Psoas muscle (tissue), 8 donors: ENCODE results near the gene ORAI2. TPM values are rescaled to one million over a fixed set of nuclear protein-coding genes. Genes with fewer than 3 reads are reported as not detected.

Experiments used
- ATAC-seq, 4 donors: fragments of 200-7000 bp; cut with Tn5 transposase; one replicate each; pipeline ENCODE4 v1.9.1; 2020; ENCODE audit warnings: moderate library complexity in 3 of 4, mild to moderate bottlenecking in 2 of 4
- DNase-seq, 2 donors: peaks; one replicate each; pipeline ENCODE4 v3.0.0-alpha.2; 2020
- H3K27ac ChIP-seq: fragments of 200-600 bp; one replicate; pipeline ENCODE4 v1.8.0; 2022
- H3K27me3 ChIP-seq, 3 donors: fragments of 200-600 bp in 1 of 3; one replicate each; pipeline versions ENCODE4 v1.6.1 to v1.8.0; 2013 to 2022; ENCODE audit warnings: low read length in 2 of 3, mild to moderate bottlenecking in 2 of 3, moderate library complexity in 1 of 3; ENCODE audit not compliant: insufficient read depth in 3 of 3
- H3K36me3 ChIP-seq, 2 donors: fragments of 200-600 bp in 1 of 2; one replicate each; pipeline versions ENCODE4 v1.6.1 to v1.8.0; 2013 to 2022; ENCODE audit warnings: low read depth in 1 of 2, mild to moderate bottlenecking in 1 of 2, moderate library complexity in 1 of 2; ENCODE audit not compliant: insufficient read depth in 1 of 2
- H3K4me1 ChIP-seq: fragments of 200-600 bp; one replicate; pipeline ENCODE4 v1.8.0; 2022
- H3K4me3 ChIP-seq: fragments of 200-600 bp; one replicate; pipeline ENCODE4 v1.8.0; 2022; ENCODE audit warnings: mild to moderate bottlenecking
- H3K9me3 ChIP-seq: fragments of 200-600 bp; one replicate; pipeline ENCODE4 v1.8.0; 2022
- CTCF ChIP-seq: fragments of 200-600 bp; IDR thresholded peaks from one replicate; pipeline ENCODE4 v1.8.0; 2022; ENCODE audit warnings: antibody characterized with exemption
- WGBS, 3 donors: extraction: QIAGEN DNeasy Blood & Tissue Kit; methylation state at CpG; one replicate each; pipeline versions ENCODE4 v1.1.6 to v1.1.7; 2013; 5-methylcytosine and 5-hydroxymethylcytosine counted together
- intact Hi-C, 2 donors: fragments of 100-400 bp; cut with DNase I; formaldehyde crosslinking; loops; one replicate each; pipeline versions ENCODE4 v1.11.0 to v1.14.2; 2022
- polyA plus RNA-seq, 3 donors: library from polyadenylated mRNA; stranded (reverse); fragments of 200-250 nt; gene quantifications; one replicate each; pipeline ENCODE4 v1.2.3, GENCODE V29; 2013
- total RNA-seq, 4 donors: library from RNA; stranded (reverse); fragmentation: NEBNext Ultra II Directional in 2 of 4; extraction: Animal tissue kit (Norgen Biotek cat#: 25700) in 2 of 4; gene quantifications; one replicate each; pipeline versions ENCODE4 v1.2.1 to v1.2.4, GENCODE V29; 2021 to 2023
- donor health status: healthy with polysubstance abuse.
- donor health status: DM: no; HTN: no; CAD: no; lungs with moderate emphysema.
- donor health status: Bipolar disorder and iron deficiency.
- donor health status: healthy.
- donor health status: DM: yes; HTN: yes; CAD: no.
- donor health status: DM: no; HTN: no; CAD: no.
- donor health status: DM: no; HTN: no; CAD: no.
- donor health status: DM: yes; HTN: yes; CAD: no.

Gene ORAI2
- total and polyA plus RNA-seq, 7 donors: 1.3 to 4.4 (median 2.1) TPM

- intact Hi-C loops: loop anchor here in 1 of 2 donors (1.0 kb wide), 1 partner anchor 111 kb away; no protein-coding TSS in a partner anchor
- 80 to 88% (median 84%) methylated on average over 1 of the region's 1 CpG for WGBS, 3 donors
- no peak for TF ChIP-seq CTCF
Measured at GRCh38 chr7:102392330-102392729, 41.0 kb upstream of the ORAI2 start.

GRCh38 chr7:102393467-102393866 is 39.9 kb upstream of the ORAI2 start:
- DNase-seq: no peak
- no peak overlapping the region for H3K27ac ChIP-seq
- peaks cover 0 to 13% of the 10 kb centered on the region in 2 donors for H3K36me3 ChIP-seq
- H3K4me1 ChIP-seq: peaks cover 10% of the 10 kb centered on the region
- 70 to 89% (median 80%) methylated on average over 9 of the region's 9 CpGs for WGBS, 3 donors
- no peaks in the 10 kb centered on the region for H3K9me3 ChIP-seq
- no peaks in the 10 kb centered on the region for H3K27me3 ChIP-seq
- H3K4me3 ChIP-seq: no peak overlapping the region
- intact Hi-C loops: no loop called here
- no peak for ATAC-seq
- TF ChIP-seq CTCF: no peak

More at GRCh38 chr7:102392330-102392729, 41.0 kb upstream of the ORAI2 start:
- DNase-seq: no peak
- H3K9me3 ChIP-seq: no peaks in the 10 kb centered on the region
- peaks cover 0 to 17% of the 10 kb centered on the region in 2 donors for H3K36me3 ChIP-seq
- no peak for ATAC-seq
- H3K27me3 ChIP-seq: no peaks in the 10 kb centered on the region
- H3K4me1 ChIP-seq: peaks cover 9% of the 10 kb centered on the region
- H3K27ac ChIP-seq: no peak overlapping the region
- no peak overlapping the region for H3K4me3 ChIP-seq

GRCh38 chr7:102395592-102395872 is 37.8 kb upstream of the ORAI2 start:
- Histone ChIP-seq H3K27ac (peak overlapping the region; percentile 82), H3K4me1 (peaks cover 6% of the 10 kb centered on the region), H3K36me3 (peaks cover 0 to 34% of the 10 kb centered on the region in 2 donors), H3K9me3 (no peaks in the 10 kb centered on the region), H3K4me3 (peak overlapping the region; percentile 79), H3K27me3 (no peaks in the 10 kb centered on the region)
- peak; percentile 9 to 19 (median 12) for ATAC-seq
- intact Hi-C loops: no loop called here
- no peak for TF ChIP-seq CTCF
- no peak for DNase-seq
- WGBS, 3 donors: 10 to 13% (median 11%) methylated on average over 9 of the region's 9 CpGs

- 1% methylated on average over 56 to 57 of the region's 59 CpGs for WGBS, 3 donors
- Histone ChIP-seq H3K36me3 (peaks cover 0 to 40% of the 10 kb centered on the region in 2 donors), H3K27me3 (no peaks in the 10 kb centered on the region), H3K4me1 (peaks cover 6% of the 10 kb centered on the region), H3K4me3 (peak within 1 kb of the TSS; percentile 79), H3K27ac (peak within 1 kb of the TSS; percentile 82), H3K9me3 (no peaks in the 10 kb centered on the region)
- peak; percentile 83 to 89 for DNase-seq
- intact Hi-C loops: no loop called here
- TF ChIP-seq CTCF: no peak
- peak; percentile 86 to 91 (median 87) for ATAC-seq
Measured at GRCh38 chr7:102395873-102396709, 37.3 kb upstream of the ORAI2 start, which contains the start of gene PRKRIP1. PRKRIP1 (plus strand) TSS chr7:102396363; CDS start chr7:102396412, 49 bp downstream.
